Karpas-422 (cell line): Measurements from ENCODE around the gene KDM8. TPM values are rescaled to one million over a fixed set of nuclear protein-coding genes. Genes with fewer than 3 reads are reported as not detected.

Experiments
- total RNA-seq: library from RNA; depleted of rRNA; stranded (reverse); fragments of >200 nt; shearing (Covaris generic); gene quantifications from 2 replicates; pipeline ENCODE4 v1.2.3, GENCODE V29; 2014; ENCODE audit warnings: low replicate concordance; rRNA removed

Gene KDM8
- total RNA-seq, 1 experiment from 2014 or later: 3.1 TPM

Other genes with a start within 250 kb of the KDM8 start
- gene C16orf82, start 136.6 kb upstream of the KDM8 start, total RNA-seq: not detected in 2 replicates
- 59.2 and 77.8 TPM in 2 replicates for gene NSMCE1, start 65.2 kb downstream of the KDM8 start, total RNA-seq
- gene IL4R, start 110.4 kb downstream of the KDM8 start, total RNA-seq: 0.94 and 12.0 TPM in 2 replicates
- 1.9 and 2.2 TPM in 2 replicates for gene IL21R, start 198.6 kb downstream of the KDM8 start, total RNA-seq